GM12864 (cell line): ENCODE data around the gene RAB29.

Experiments
- DNase-seq: peaks from one replicate; pipeline ENCODE4 v3.0.0-alpha.2; 2011; ENCODE audit warnings: low read depth
- H3K4me3 ChIP-seq: 2 replicates; pipeline ENCODE4 v1.5.1; 2011; ENCODE audit warnings: mild to moderate bottlenecking, low read depth, low read length, control low read depth
- TF ChIP-seq, protein P1 (sequence below): IDR thresholded peaks from 2 replicates; pipeline ENCODE4 v1.5.1; 2011; ENCODE audit warnings: low read depth, mild to moderate bottlenecking, moderate library complexity, low read length, control low read depth, inconsistent platforms; ENCODE audit errors: missing control alignments

The RAB29 gene

DNA sequence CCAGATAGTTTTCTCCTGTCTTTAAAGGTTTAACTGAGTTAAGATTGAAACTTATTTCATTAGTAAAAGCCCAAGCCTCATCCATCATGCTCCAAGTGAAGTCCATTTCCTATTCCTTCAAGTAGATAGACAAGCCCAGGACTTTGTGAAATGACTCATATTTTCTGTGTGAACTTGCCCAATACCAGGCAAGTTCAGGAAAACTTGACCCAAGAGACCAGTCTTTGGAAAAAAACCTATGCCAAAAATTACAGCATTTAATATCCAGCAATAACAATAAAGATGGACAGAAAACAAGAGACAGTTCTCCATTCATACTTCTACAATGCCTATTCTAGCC lies 405 bp upstream of the RAB29 start:
- TF ChIP-seq, protein P1, sequence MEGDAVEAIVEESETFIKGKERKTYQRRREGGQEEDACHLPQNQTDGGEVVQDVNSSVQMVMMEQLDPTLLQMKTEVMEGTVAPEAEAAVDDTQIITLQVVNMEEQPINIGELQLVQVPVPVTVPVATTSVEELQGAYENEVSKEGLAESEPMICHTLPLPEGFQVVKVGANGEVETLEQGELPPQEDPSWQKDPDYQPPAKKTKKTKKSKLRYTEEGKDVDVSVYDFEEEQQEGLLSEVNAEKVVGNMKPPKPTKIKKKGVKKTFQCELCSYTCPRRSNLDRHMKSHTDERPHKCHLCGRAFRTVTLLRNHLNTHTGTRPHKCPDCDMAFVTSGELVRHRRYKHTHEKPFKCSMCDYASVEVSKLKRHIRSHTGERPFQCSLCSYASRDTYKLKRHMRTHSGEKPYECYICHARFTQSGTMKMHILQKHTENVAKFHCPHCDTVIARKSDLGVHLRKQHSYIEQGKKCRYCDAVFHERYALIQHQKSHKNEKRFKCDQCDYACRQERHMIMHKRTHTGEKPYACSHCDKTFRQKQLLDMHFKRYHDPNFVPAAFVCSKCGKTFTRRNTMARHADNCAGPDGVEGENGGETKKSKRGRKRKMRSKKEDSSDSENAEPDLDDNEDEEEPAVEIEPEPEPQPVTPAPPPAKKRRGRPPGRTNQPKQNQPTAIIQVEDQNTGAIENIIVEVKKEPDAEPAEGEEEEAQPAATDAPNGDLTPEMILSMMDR: no peak
- no peak for DNase-seq
- H3K4me3 ChIP-seq: peak overlapping the region; percentile 70; the same call in 1 of the 2 replicates

DNA sequence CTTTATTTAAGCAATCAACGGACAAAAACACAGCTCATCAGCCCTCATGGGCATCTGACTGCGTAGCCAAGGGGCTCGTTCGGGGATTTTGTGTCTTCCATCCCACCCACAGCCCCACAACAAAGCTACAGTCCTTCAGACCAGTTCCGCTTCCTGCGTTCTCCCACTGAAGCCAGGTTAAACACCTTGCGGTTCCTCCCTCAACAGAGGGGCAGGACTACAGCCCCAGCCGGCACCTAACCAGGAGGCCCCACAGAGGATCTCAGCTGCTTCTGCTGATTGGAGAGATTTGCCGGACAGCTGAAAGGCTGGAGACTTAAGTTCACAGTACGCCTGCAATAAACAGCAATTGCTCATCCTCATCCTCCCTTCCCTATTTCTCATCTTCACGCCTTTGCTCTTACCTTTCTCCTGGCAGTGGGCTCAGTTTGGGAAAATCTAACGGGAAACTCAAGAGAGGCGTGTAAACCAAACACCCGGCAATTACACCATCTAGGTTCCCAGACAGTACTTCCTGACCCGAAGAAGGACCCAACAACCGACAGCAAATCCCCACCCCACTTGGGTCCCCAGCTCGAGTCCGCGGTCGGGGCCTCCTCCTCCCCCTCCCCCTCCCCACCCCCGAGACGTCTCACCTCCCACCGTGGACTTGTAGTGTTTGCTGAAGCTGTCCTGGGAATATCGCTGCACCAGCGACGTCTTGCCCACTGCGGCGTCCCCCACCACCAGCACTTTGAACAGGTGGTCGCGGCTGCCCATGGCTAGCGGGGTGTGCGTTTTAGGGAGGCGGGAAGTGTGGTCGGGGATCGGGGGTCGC lies 876 bp downstream of the RAB29 start:
- TF ChIP-seq, protein P1: no peak
- DNase-seq: peak; percentile 38
- H3K4me3 ChIP-seq: peak overlapping the region; percentile 70

DNA sequence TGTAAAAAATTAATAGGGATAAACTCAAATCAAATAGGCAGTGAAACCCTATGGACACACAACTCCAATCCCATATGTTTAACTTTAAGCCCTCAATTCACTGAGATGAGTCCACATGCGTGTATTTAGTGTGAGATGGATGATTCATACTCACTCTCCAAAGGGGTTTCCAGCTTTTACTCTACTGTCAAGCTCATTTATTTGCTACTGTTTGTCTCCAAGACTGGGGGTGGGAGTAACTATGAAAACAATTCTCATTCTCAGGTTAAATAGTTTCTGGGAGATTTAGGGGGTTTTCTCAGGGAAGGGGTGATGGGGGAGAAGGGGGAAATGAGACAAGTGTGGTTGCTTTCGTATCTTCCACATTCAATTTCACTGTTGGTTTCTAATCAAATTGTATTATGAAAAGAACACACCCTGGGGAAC lies 2.7 kb downstream of the RAB29 start:
- peak; percentile 38 for DNase-seq
- TF ChIP-seq, protein P1: no peak
- no peak overlapping the region for H3K4me3 ChIP-seq

DNA sequence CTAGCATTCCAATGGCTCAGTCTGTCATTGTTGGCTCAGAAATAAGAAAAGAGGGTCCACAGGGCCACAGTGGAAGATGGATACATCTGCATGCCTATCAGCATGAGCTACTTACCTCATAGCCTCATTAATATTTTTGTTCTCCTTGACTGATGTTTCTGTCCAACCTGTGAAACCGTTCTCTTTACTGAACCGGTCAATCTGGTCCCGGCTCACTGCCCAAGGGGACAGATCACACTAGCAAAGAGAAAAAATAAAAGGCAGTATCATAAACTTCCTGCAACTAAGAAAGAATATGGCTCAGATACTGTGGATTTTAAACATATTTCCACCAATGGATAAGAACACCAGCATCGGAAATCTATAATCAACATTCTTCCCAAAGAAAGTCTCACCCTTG lies 4.7 kb downstream of the RAB29 start:
- TF ChIP-seq, protein P1: no peak
- no peak for DNase-seq
- no peak overlapping the region for H3K4me3 ChIP-seq

DNA sequence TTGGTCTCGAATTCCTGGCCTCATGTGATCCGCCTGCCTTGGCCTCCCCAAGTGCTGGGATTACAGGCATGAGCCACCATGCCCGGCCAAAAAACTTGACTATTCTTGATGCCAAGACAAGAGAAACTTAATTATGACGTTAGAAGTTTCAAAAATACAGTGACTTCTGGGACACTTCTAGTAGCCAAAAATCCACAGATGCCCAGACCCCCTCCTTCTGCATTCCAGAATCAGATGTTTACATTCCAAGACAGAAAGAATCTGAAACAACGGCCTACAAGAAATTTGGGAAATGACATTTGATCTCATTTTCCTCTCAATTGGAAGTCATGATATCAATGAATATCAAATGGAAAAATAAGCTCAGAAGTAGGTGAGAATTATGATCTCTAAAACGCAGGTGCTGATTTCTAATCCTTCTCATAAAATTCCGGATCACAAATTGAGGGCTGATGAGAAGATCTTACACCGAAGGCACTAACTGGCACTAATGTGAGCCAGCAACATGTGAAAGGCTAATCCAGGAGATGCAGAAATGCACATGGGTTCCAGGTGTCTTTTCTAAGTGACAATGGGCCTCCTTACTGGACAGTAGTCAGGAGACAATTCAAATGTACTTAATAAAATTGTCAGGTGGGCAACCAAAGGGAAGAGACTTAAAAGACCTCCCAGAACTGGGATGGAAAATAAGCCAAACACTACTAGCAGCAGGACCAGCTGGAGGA lies 5.5 kb downstream of the RAB29 start:
- DNase-seq: no peak
- TF ChIP-seq, protein P1: no peak

DNA sequence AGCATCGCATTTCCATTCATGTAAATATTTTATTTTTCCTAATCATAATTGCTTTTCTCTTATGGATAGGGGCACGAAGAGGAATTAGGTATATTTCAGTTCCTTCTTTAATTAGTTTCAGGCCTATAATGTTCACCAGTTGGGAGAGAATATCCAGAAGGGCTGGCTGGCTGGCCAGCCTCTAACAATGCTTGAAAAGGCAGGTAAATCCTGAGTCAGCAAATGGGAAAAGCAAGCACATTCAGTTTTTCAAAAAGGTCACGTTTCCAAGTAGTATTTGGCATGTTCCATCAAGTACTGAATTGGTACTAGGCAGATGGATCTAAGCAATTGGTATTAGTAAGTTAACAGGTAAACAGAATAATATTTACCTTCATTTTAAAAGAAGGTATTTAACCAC lies 8.0 kb downstream of the RAB29 start:
- TF ChIP-seq, protein P1: no peak
- no peak for DNase-seq

More for the DNA sequence above, 5.5 kb downstream of the RAB29 start:
- H3K4me3 ChIP-seq: no peak overlapping the region

DNA sequence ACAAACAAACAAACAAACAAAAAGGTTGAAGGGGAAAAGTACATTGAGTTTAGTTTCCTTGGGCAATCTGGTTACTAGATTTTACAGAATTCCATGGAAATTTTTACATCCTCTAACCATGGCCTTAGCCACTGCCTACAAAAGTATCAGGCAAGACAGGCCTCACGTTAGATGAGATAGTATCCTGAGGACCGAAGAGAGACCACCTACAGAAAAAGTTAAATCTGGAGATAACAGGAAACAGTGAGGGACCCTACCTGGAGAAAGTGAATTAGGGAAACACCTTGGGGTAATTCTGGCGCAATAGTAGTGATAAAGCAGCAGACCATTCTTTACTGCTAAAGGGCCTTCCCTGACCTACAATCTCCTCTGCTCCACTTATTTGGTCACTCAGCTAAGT lies 8.7 kb downstream of the RAB29 start:
- DNase-seq: no peak
- TF ChIP-seq, protein P1: no peak
- no peak overlapping the region for H3K4me3 ChIP-seq

More for the DNA sequence above, 8.0 kb downstream of the RAB29 start:
- no peak overlapping the region for H3K4me3 ChIP-seq
